Inferior parietal cortex (tissue), 1 donor: ENCODE data around the gene FLG.
"Not testable (repeated sequence)": the region's sequence is repeated elsewhere in the genome, so short reads cannot be mapped to it uniquely, and the experiment has no call there.

Experiments used
- DNase-seq: peaks from one replicate; pipeline ENCODE4 v3.0.0-alpha.2; 2016; ENCODE audit errors: extremely low spot score

FLG gene

GRCh38 chr1:152325111-152325510 lies at the start of gene FLG:
Gene FLG, minus strand, starts transcription at chr1:152325239. Its CDS starts 9,783 bp downstream, at chr1:152315456.
- no peak for DNase-seq

- no peak for DNase-seq
Measured at GRCh38 chr1:152374451-152374850, 49.4 kb upstream of the FLG start.

DNA sequence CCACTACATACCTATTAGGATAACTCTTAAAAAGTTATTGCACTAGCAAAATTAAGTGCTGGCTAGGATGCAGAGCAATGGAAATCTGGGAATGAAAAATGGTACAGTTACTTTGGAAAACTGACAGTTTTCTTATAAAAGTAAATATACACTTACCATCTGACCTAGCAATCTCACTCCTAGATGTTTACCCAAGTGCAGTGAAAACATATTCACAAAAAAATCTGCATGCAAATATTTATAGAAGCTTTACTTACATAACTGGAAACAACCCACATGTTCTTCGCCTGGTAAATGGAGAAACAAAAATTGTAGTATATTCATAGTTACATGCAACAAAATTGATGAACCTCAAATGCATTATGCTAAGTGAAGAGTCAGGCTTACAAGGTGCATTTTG lies 47.6 kb upstream of the FLG start:
- DNase-seq, result no peak

DNA sequence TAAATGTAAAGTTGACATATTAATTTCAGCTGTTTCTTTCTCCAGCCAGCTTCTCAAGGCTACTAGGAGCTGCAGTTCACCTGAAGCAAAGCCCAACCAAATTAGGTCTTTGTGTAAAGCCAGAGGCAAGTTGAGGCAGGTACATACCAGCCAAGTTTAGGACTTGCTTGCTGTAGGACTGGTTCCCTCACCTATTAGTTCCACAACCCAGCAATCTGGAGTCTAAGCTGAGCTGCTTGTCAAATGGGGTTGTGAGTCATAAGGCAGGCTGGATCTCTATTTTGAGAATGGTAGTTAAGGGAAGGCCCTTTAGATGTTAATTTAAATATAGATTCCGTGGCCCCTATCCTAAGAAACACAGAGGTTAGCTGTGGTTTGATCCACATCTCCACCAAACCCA lies 42.4 kb upstream of the FLG start:
- DNase-seq, result no peak

DNA sequence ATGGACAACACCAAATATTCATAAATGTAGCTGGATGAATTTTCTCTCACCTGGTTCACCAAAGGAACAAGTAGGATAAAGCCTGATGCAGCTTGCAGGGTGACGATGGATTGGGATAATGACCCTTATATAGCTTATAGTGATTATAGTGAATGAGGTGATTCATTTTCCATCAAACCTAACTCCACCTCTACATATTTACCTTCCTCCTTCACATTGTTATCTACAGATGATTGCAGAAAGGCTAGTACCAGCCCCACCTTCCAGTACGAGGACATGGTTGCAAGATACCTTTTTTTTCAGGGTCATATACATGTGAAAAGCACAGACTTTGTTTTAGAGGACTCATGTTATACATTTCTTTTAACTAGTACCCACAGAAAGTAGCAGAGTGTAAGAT lies 34.9 kb upstream of the FLG start, which contains the start of gene FLG2:
FLG2 (minus strand) TSS at position 101 of the 400 bp plus-strand sequence. CDS start 1,122 bp downstream, outside the sequence.
- no peak for DNase-seq

GRCh38 chr1:152356736-152357135 lies 31.7 kb upstream of the FLG start:
- no peak for DNase-seq

DNA sequence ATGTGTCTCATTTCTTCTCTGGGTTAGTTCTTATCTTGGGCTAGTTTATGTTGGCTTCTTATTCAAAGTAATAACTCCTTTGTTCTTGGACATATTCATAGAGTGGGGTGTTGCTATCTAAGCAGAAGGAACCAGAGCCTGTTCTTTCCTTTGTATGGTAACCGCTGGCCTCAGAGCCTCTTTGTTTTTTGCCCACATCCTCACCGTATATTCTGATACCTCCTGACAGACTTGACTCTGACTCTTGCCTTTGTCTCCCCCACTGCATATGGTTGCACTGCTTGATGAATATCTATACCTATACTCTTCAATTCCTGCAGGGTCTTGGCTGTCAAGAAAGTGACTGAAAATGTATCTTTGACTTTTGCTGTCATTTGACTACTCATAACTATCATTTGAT lies 24.6 kb upstream of the FLG start:
- DNase-seq, result no peak

- no peak for DNase-seq
Measured at GRCh38 chr1:152348447-152348846, 23.4 kb upstream of the FLG start.

- peak; percentile 71 for DNase-seq
Measured at GRCh38 chr1:152347116-152347728, 22.2 kb upstream of the FLG start.

DNA sequence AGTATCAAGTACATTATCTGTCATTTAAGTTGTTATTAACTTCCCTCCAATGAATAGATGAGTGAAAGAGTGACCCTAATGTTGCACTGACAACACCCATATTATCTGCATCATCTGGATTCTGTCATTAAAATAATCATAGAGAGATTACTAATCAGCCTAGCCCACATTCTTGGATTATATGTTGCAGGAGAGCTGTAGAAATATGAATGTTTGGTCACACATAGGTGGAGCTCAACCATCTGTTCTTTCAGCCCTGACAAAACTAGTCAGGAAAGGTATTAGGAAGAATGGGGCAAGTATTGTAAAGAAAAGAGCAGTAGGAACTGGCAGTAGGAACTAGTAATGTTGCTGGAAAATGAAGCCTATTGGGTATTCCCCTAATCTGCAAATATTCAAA lies 19.4 kb upstream of the FLG start:
- DNase-seq, result no peak

DNA sequence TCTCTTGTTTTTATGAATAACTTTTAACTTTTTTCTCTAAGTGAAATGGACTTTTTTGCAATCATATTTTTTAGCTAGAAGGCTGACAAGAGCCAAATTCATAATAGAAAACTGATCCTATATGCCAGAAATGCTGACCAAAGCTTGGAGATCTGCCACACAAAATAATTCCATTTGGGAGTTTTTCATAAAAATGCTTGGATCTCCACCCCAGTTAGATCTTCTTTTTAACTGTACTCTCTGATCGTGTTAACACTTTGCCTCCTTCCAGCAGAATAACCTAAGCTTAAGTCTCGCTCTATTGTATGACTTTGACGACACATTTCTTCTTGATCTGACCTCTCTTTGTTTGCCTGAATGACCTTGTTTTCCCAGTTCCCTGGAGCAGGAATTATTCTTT lies 18.0 kb upstream of the FLG start:
- no peak for DNase-seq

DNA sequence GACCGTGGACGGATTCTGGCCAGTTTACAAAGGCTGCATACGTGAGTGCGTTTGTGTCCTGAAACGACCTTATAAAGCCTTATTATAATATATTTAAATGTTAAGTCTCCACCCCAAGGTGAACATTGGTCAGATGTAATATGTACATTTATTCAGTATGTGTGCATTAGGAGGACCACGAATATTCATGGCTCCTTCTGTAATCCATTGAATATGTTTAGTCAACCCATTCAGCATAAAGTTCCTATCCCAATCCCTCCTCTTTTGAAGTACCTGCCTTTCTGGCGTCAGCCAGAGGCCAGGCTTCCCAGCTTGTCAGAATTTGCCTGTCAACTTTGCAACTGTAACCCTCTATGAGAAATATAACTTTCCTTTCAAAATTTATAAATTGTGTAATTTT lies 10.4 kb upstream of the FLG start:
- no peak for DNase-seq

DNA sequence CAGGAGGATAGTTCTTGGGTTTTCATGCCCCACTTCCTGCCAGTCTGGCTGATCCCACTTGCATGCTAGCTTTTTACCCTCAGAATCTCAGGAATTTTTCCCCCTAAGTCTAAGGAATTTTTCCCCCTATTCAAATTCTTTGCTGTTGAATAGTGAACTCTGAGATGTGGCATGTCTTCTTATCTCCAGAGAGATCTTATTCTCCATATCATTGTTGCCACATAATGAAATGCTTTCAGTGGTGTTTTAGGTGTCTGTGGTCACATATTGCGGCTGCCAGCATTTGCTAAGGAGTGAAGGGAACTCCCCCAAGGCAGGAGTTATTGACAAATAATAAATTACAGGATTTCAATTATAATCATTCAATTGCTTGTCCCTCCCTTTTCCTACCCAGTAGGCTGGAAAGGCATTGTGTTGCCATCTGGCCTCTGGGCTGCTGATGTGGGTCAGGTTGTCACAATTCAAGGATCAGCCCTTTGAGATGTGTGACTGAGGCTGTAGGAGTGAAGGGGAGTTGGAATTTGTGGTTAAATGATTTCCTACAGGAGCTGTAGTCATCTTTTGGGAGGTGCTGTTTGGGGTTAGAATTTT lies 3.9 kb upstream of the FLG start:
- no peak for DNase-seq

- no peak for DNase-seq
Measured at GRCh38 chr1:152313970-152314369, 11.1 kb downstream of the FLG start.

DNA sequence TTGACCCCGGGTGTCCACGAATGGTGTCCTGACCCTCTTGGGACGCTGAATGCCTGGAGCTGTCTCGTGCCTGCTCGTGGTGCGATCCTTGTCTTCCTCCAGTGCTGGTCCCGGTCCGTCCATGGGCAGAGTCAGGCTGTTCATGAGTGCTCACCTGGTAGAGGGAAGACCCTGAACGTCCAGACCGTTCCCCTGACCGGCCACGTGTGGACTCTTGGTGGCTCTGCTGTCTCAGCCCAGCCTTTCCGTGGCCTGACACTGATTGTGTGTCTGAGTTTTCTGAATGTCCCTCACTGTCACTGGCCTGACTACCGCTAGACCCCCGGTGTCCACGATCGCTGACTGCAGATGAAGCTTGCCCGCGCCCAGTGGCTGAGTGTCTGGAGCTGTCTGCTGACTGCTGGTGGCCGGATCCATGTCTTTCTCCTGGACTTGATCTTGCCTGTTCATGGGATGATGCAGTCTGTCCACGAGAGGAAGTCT lies 11.7 kb downstream of the FLG start:
- DNase-seq, result no peak

DNA sequence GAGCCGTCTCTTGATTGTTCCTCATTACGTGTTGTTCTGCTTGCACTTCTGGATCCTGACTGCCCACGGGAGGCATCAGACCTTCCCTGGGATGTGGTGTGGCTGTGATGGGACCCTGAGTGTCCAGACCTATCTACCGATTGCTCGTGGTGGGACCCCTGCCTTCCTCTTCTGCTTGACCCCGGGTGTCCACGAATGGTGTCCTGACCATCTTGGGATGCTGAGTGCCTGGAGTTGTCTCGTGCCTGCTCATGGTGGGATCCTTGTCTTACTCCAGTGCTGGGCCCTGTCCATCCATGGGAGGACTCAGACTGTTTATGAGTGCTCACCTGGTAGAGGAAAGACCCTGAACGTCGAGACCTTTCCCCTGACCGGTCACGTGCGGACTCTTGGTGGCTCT lies 12.9 kb downstream of the FLG start:
- not testable (repeated sequence) for DNase-seq

DNA sequence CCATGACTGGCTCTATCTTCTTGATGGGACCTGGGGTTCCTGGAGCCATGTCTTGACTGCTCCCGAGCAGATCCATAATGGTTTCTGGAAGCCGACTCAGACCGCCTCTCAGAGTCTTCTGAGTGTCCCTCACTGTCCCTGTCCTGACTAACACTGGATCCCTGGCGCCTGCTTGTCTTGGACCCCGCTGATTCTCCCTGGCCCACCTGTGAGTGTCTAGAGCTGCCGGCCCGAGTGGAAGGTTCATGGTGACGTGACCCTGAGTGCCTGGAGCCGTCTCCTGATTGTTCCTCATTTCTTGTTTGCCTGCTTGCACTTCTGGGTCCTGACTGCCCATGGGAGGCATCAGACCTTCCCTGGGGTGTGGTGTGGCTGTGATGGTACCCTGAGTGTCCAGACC lies 15.1 kb downstream of the FLG start:
- no peak for DNase-seq

GRCh38 chr1:152309320-152309901 lies 15.6 kb downstream of the FLG start:
- not testable (repeated sequence) for DNase-seq

GRCh38 chr1:152308758-152309157 lies 16.3 kb downstream of the FLG start:
- DNase-seq, result not testable (repeated sequence)

- DNase-seq, result not testable (repeated sequence)
Measured at GRCh38 chr1:152307970-152308369, 17.1 kb downstream of the FLG start.

DNA sequence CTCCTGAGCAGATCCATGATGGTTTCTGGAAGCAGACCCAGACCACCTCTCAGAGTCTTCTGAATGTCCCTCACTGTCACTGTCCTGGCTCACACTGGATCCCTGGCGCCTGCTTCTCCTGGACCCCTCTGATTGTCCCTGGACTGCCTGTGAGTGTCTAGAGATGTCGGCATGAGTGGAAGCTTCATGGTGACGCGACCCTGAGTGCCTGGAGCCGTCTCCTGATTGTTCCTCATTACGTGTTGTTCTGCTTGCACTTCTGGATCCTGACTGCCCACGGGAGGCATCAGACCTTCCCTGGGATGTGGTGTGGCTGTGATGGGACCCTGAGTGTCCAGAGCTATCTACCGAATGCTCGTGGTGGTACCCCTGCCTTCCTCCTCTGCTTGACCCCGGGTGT lies 18.9 kb downstream of the FLG start:
- not testable (repeated sequence) for DNase-seq

- DNase-seq, result not testable (repeated sequence)
Measured at GRCh38 chr1:152304773-152305172, 20.3 kb downstream of the FLG start.
